HepG2 (cell line): Measurements from ENCODE around the gene SESN1. TPM values are rescaled to one million over a fixed set of nuclear protein-coding genes. Genes with fewer than 3 reads are reported as not detected.

Experiments
- ARID2 ChIP-seq: sonication (generic); formaldehyde crosslinking; IDR thresholded peaks from 2 replicates; pipeline ENCODE4 v1.8.1; 2022; ENCODE audit warnings: mild to moderate bottlenecking, missing genetic modification reagents, borderline replicate concordance
- KDM5A ChIP-seq: fragments of 200-600 bp; sonication (generic); IDR thresholded peaks from 2 replicates; pipeline ENCODE4 v1.7.0; 2018; ENCODE audit warnings: antibody characterized with exemption, mild to moderate bottlenecking, low read length, borderline replicate concordance
- KMT2A ChIP-seq: sonication (generic); formaldehyde crosslinking; IDR thresholded peaks from 2 replicates; pipeline ENCODE4 v1.4.0; 2020; ENCODE audit warnings: missing genetic modification reagents
- NBN ChIP-seq: fragments of 450-650 bp; conservative IDR thresholded peaks from 2 replicates; pipeline ENCODE4 v1.6.1; 2017
- POLR2AphosphoS5 ChIP-seq: IDR thresholded peaks from 2 replicates; pipeline ENCODE4 v1.6.1; 2012; ENCODE audit warnings: low read depth, low read length
- RBFOX2 ChIP-seq: fragments of 200-400 bp; formaldehyde crosslinking; IDR thresholded peaks from 2 replicates; pipeline ENCODE4 v1.6.1; 2017; ENCODE audit warnings: low read depth, mild to moderate bottlenecking, low read length
- SCMH1 ChIP-seq: sonication (generic); formaldehyde crosslinking; IDR thresholded peaks from 2 replicates; pipeline ENCODE4 v1.9.0; 2021; ENCODE audit warnings: missing genetic modification reagents, mild to moderate bottlenecking, borderline replicate concordance
- SUZ12 ChIP-seq: fragments of 150-350 bp; IDR thresholded peaks from 2 replicates; pipeline ENCODE4 v1.6.1; 2014; ENCODE audit warnings: low read depth, low read length
- TARDBP ChIP-seq: sonication (generic); formaldehyde crosslinking; IDR thresholded peaks from 2 replicates; pipeline ENCODE4 v1.8.0; 2022; ENCODE audit warnings: mild to moderate bottlenecking, missing genetic modification reagents
- TBL1XR1 ChIP-seq: fragments of 150-350 bp; IDR thresholded peaks from 2 replicates; pipeline ENCODE4 v1.6.1; 2014; ENCODE audit warnings: borderline replicate concordance, low read length; ENCODE audit not compliant: partially characterized antibody
- ZBTB10 ChIP-seq: sonication (generic); formaldehyde crosslinking; IDR thresholded peaks from 2 replicates; pipeline ENCODE4 v1.4.0; 2020; ENCODE audit warnings: missing genetic modification reagents, borderline replicate concordance
- ZBTB20 ChIP-seq: sonication (generic); formaldehyde crosslinking; IDR thresholded peaks from 2 replicates; pipeline ENCODE4 v1.8.1; 2023; ENCODE audit warnings: missing genetic modification reagents, low read depth, mild to moderate bottlenecking, borderline replicate concordance
- ZFAT ChIP-seq: sonication (generic); formaldehyde crosslinking; conservative IDR thresholded peaks from 2 replicates; pipeline ENCODE4 v1.8.1; 2023; ENCODE audit warnings: missing genetic modification reagents, inconsistent platforms
- ZFP90 ChIP-seq: sonication (generic); formaldehyde crosslinking; IDR thresholded peaks from 2 replicates; pipeline ENCODE4 v1.8.0; 2022; ENCODE audit warnings: missing genetic modification reagents, mild to moderate bottlenecking, inconsistent platforms, borderline replicate concordance
- ZNF12 ChIP-seq: sonication (generic); formaldehyde crosslinking; IDR thresholded peaks from 2 replicates; pipeline ENCODE4 v1.5.0; 2020; ENCODE audit warnings: missing genetic modification reagents
- ZNF138 ChIP-seq: sonication (generic); formaldehyde crosslinking; IDR thresholded peaks from 2 replicates; pipeline ENCODE4 v1.5.0; 2020; ENCODE audit warnings: mild to moderate bottlenecking, low read depth, missing genetic modification reagents
- ZNF230 ChIP-seq: sonication (generic); formaldehyde crosslinking; IDR thresholded peaks from 2 replicates; pipeline ENCODE4 v1.4.0; 2020; ENCODE audit warnings: mild to moderate bottlenecking, missing genetic modification reagents
- ZNF3 ChIP-seq: IDR thresholded peaks from 2 replicates; pipeline ENCODE4 v1.7.0; 2017; ENCODE audit warnings: inconsistent platforms
- ZNF501 ChIP-seq: sonication (generic); formaldehyde crosslinking; IDR thresholded peaks from 2 replicates; pipeline ENCODE4 v1.5.1; 2020; ENCODE audit warnings: mild to moderate bottlenecking, moderate library complexity, missing genetic modification reagents
- ZNF574 ChIP-seq: sonication (generic); formaldehyde crosslinking; IDR thresholded peaks from 2 replicates; pipeline ENCODE4 v1.4.0; 2020; ENCODE audit warnings: missing genetic modification reagents
- ZNF703 ChIP-seq: sonication (generic); formaldehyde crosslinking; IDR thresholded peaks from 2 replicates; pipeline ENCODE4 v1.5.1; 2020; ENCODE audit warnings: missing genetic modification reagents, mild to moderate bottlenecking, moderate library complexity, borderline replicate concordance
- ZNF782 ChIP-seq: sonication (generic); formaldehyde crosslinking; IDR thresholded peaks from 2 replicates; pipeline ENCODE4 v1.4.0; 2020; ENCODE audit warnings: missing genetic modification reagents, mild to moderate bottlenecking, borderline replicate concordance
- ZSCAN20 ChIP-seq: sonication (generic); formaldehyde crosslinking; IDR thresholded peaks from 2 replicates; pipeline ENCODE4 v1.4.0; 2020; ENCODE audit warnings: missing genetic modification reagents, mild to moderate bottlenecking, borderline replicate concordance
- ZSCAN29 ChIP-seq: sonication (generic); formaldehyde crosslinking; conservative IDR thresholded peaks from 2 replicates; pipeline ENCODE4 v1.4.0; 2020; ENCODE audit warnings: mild to moderate bottlenecking, missing genetic modification reagents
- ZZZ3 ChIP-seq: sonication (generic); formaldehyde crosslinking; IDR thresholded peaks from 2 replicates; pipeline ENCODE4 v1.4.0; 2020; ENCODE audit warnings: missing genetic modification reagents, mild to moderate bottlenecking, borderline replicate concordance
- polyA plus RNA-seq, 8 experiments: library from polyadenylated mRNA; depleted of rRNA in 3 of 8; stranded (reverse) in 7 of 8; unstranded in 1 of 8; fragments of >200 nt; fragmentation: Illumina TruSeq in 4 of 8; extraction: Trizol in 4 of 8; gene quantifications; 2 replicates each; pipeline versions ENCODE4 v1.2.1 to v1.2.3, GENCODE V29; 2011 to 2016; ENCODE audit warnings: low read depth in 4 of 8, missing spikeins in 1 of 8, mixed read lengths in 1 of 8; ENCODE audit not compliant: insufficient read depth in 1 of 8
- total RNA-seq, 5 experiments: library from RNA; depleted of rRNA; stranded (reverse); fragments of >200 nt; fragmentation: Illumina TruSeq; extraction: Trizol; gene quantifications; 2 replicates each; pipeline ENCODE4 v1.2.3, GENCODE V29; 2016; ENCODE audit warnings: low read depth in 1 of 5

Gene SESN1
- total and polyA plus RNA-seq, 2 of the 13 experiments (the other 11 are each of a cell fraction or from before 2014, with no cell fraction given), result 24.9 to 44.7 TPM

- TF ChIP-seq KDM5A (peak; percentile 85; the same call in 1 of the 2 replicates), ZFP90 (CRISPR knock-in tag) (peak; percentile 46; the same call in 1 of the 2 replicates), SCMH1 (no peak), ZNF230 (CRISPR knock-in tag) (peak; percentile 42; the same call in 1 of the 2 replicates), ZFAT (no peak), ZNF703 (CRISPR knock-in tag) (no peak), ZZZ3 (CRISPR knock-in tag) (peak; percentile 70; the same call in 1 of the 2 replicates), SUZ12 (peak; percentile 74), ZNF501 (CRISPR knock-in tag) (peak; percentile 65; the same call in 1 of the 2 replicates), KMT2A (CRISPR knock-in tag) (peak; percentile 70), POLR2AphosphoS5 (peak; percentile 78), ZNF138 (CRISPR knock-in tag) (no peak), ZSCAN20 (no peak), TARDBP (CRISPR knock-in tag) (peak; percentile 77), TBL1XR1 (peak; percentile 35), NBN (no peak), ZNF3 (0 out of 2 replicates have a peak, but pooled peaks have one; percentile 18), ZNF574 (CRISPR knock-in tag) (peak; percentile 85), ARID2 (CRISPR knock-in tag) (0 out of 2 replicates have a peak, but pooled peaks have one; percentile 35), ZBTB10 (CRISPR knock-in tag) (peak; percentile 54; the same call in 1 of the 2 replicates), ZNF12 (CRISPR knock-in tag) (peak; percentile 22; the same call in 1 of the 2 replicates), RBFOX2 (peak; percentile 85), ZBTB20 (no peak), ZSCAN29 (CRISPR knock-in tag) (peak; percentile 90), ZNF782 (CRISPR knock-in tag) (0 out of 2 replicates have a peak, but pooled peaks have one; percentile 24)
These were observed 589 bp upstream of the SESN1 start, which contains the start of gene CEP57L1 (continued) for GRCh38 chr6:109095036-109095834.
